Thyroid gland (tissue), 4 donors: Measurements from ENCODE around the gene NDST1. TPM values are rescaled to one million over a fixed set of nuclear protein-coding genes. Genes with fewer than 3 reads are reported as not detected.

Experiments used
- DNase-seq, 2 donors: peaks; one replicate each; pipeline ENCODE4 v3.0.0-alpha.2; 2019
- H3K27ac ChIP-seq, 3 donors: fragments of 200-600 bp; sonication (generic); 1 replicate in 2 of 3; 2 replicates in 1 of 3; pipeline ENCODE4 v1.5.1; 2016 to 2019; ENCODE audit warnings: mild to moderate bottlenecking in 1 of 3, moderate library complexity in 1 of 3
- H3K27me3 ChIP-seq: fragments of 200-600 bp; sonication (generic); one replicate; pipeline ENCODE4 v1.5.1; 2019
- H3K36me3 ChIP-seq, 2 donors: fragments of 200-600 bp; sonication (generic); one replicate each; pipeline ENCODE4 v1.5.1; 2016 to 2019
- H3K4me1 ChIP-seq, 2 donors: fragments of 200-600 bp; sonication (generic); one replicate each; pipeline ENCODE4 v1.5.1; 2017 to 2019
- H3K4me3 ChIP-seq, 3 donors: fragments of 200-600 bp; sonication (generic); replicated peaks in 1 of 3; 1 replicate in 2 of 3; 2 replicates in 1 of 3; pipeline ENCODE4 v1.5.1; 2016; ENCODE audit warnings: mild to moderate bottlenecking in 1 of 3
- H3K9me3 ChIP-seq: fragments of 200-600 bp; sonication (generic); one replicate; pipeline ENCODE4 v1.5.1; 2017
- CTCF ChIP-seq, 6 experiments: fragments of 200-600 bp in 3 of 6; fragments of 450-650 bp in 3 of 6; sonication (generic) in 3 of 6; IDR thresholded peaks; one replicate each; pipeline ENCODE4 v1.5.1; 2016 to 2019; ENCODE audit warnings: antibody characterized with exemption in 6 of 6, mild to moderate bottlenecking in 2 of 6, inconsistent platforms in 1 of 6, moderate library complexity in 1 of 6
- POLR2A ChIP-seq, 2 donors: fragments of 450-650 bp; IDR thresholded peaks; one replicate each; pipeline ENCODE4 v1.6.1; 2017; ENCODE audit warnings: antibody characterized with exemption in 2 of 2, mild to moderate bottlenecking in 2 of 2, moderate library complexity in 1 of 2
- WGBS, 2 donors: methylation state at CpG; one replicate each; pipeline ENCODE4 v1.1.5; 2017; 5-methylcytosine and 5-hydroxymethylcytosine counted together
- intact Hi-C: fragments of 100-400 bp; cut with DNase I; formaldehyde crosslinking; loops from one replicate; pipeline ENCODE4 v1.15.1; 2023
- total RNA-seq, 4 donors: library from RNA; depleted of rRNA; stranded (reverse); fragments of >200 nt; gene quantifications; one replicate each; pipeline ENCODE4 v1.2.3, GENCODE V29; 2016

NDST1 gene
- total RNA-seq, 4 donors from 2014 or later = 84.9 to 171 (median 113) TPM

GRCh38 chr5:150498501-150498900, 9.4 kb upstream of the NDST1 start:
- no peaks in the 10 kb centered on the region for H3K36me3 ChIP-seq
- H3K27ac ChIP-seq = peak overlapping the region; percentile 67 to 98 (median 96)
- peak in 1 of 2 donors; percentile 36 for DNase-seq
- WGBS, 2 donors = 36 to 42% methylated on average over 6 of the region's 6 CpGs
- TF ChIP-seq CTCF (IDR thresholded peaks at IDR 0.05) = no peak
- TF ChIP-seq POLR2A (IDR thresholded peaks at IDR 0.05) = no peak
- no peaks in the 10 kb centered on the region for H3K9me3 ChIP-seq
- peaks cover 76% of the 10 kb centered on the region in 2 donors for H3K4me1 ChIP-seq
- no peak overlapping the region for H3K4me3 ChIP-seq
- intact Hi-C loops = no loop called here
- H3K27me3 ChIP-seq = no peaks in the 10 kb centered on the region

GRCh38 chr5:150498971-150499370, 9.0 kb upstream of the NDST1 start:
- intact Hi-C loops = no loop called here
- Histone ChIP-seq H3K9me3 (no peaks in the 10 kb centered on the region), H3K27ac (peak overlapping the region; percentile 67 to 98 (median 96)), H3K4me3 (no peak overlapping the region), H3K36me3 (no peaks in the 10 kb centered on the region), H3K27me3 (no peaks in the 10 kb centered on the region), H3K4me1 (peaks cover 80 to 81% of the 10 kb centered on the region in 2 donors)
- TF ChIP-seq CTCF (IDR thresholded peaks at IDR 0.05) = no peak
- no peak for TF ChIP-seq POLR2A (IDR thresholded peaks at IDR 0.05)
- DNase-seq = no peak

GRCh38 chr5:150499437-150499956, 8.4 kb upstream of the NDST1 start:
- 54 to 70% methylated on average over 2 to 3 of the region's 7 CpGs for WGBS, 2 donors
- intact Hi-C loops = no loop called here
- no peaks in the 10 kb centered on the region for H3K27me3 ChIP-seq
- H3K4me3 ChIP-seq = no peak overlapping the region
- H3K9me3 ChIP-seq = no peaks in the 10 kb centered on the region
- TF ChIP-seq POLR2A (IDR thresholded peaks at IDR 0.05) (no peak), CTCF (IDR thresholded peaks at IDR 0.05) (no peak)
- no peaks in the 10 kb centered on the region for H3K36me3 ChIP-seq
- H3K4me1 ChIP-seq = peaks cover 84 to 86% of the 10 kb centered on the region in 2 donors
- peak overlapping the region; percentile 67 to 98 (median 96) for H3K27ac ChIP-seq
- DNase-seq = no peak

GRCh38 chr5:150500328-150500841, 7.5 kb upstream of the NDST1 start:
- DNase-seq = peak; percentile 62 to 68
- H3K4me3 ChIP-seq = no peak overlapping the region
- H3K27me3 ChIP-seq = no peaks in the 10 kb centered on the region
- TF ChIP-seq POLR2A (IDR thresholded peaks at IDR 0.05) (no peak), CTCF (IDR thresholded peaks at IDR 0.05) (no peak)
- intact Hi-C loops = no loop called here
- no peaks in the 10 kb centered on the region for H3K36me3 ChIP-seq
- H3K4me1 ChIP-seq = peaks cover 93 to 95% of the 10 kb centered on the region in 2 donors
- H3K27ac ChIP-seq = peak overlapping the region; percentile 68 to 98 (median 96)
- H3K9me3 ChIP-seq = no peaks in the 10 kb centered on the region
- WGBS, 2 donors = 65 to 66% methylated on average over 3 of the region's 3 CpGs

GRCh38 chr5:150500905-150501304, 7.0 kb upstream of the NDST1 start:
- Histone ChIP-seq H3K4me3 (no peak overlapping the region), H3K27ac (peak overlapping the region; percentile 68 to 98 (median 96)), H3K9me3 (no peaks in the 10 kb centered on the region), H3K36me3 (no peaks in the 10 kb centered on the region), H3K27me3 (no peaks in the 10 kb centered on the region), H3K4me1 (peaks cover 97 to 100% of the 10 kb centered on the region in 2 donors)
- TF ChIP-seq POLR2A (IDR thresholded peaks at IDR 0.05) (no peak), CTCF (IDR thresholded peaks at IDR 0.05) (no peak)
- WGBS, 2 donors = 84 to 85% methylated on average over 8 of the region's 8 CpGs
- intact Hi-C loops = no loop called here
- DNase-seq = no peak
